Gastrocnemius medialis (tissue), 4 donors: ENCODE measurements around the gene RASSF4. TPM values are rescaled to one million over a fixed set of nuclear protein-coding genes. Genes with fewer than 3 reads are reported as not detected.

ENCODE experiments used
- ATAC-seq, 2 donors: fragments of 150-250 bp; one replicate each; pipeline ENCODE4 v1.9.1; 2016
- DNase-seq, 2 donors: peaks; one replicate each; pipeline ENCODE4 v3.0.0-alpha.2; 2019
- H3K27ac ChIP-seq, 4 donors: fragments of 200-600 bp; sonication (generic); 1 replicate in 1 of 4; 2 replicates in 3 of 4; pipeline ENCODE4 v1.5.1; 2016 to 2018; ENCODE audit warnings: mild to moderate bottlenecking in 2 of 4, moderate library complexity in 1 of 4
- H3K27me3 ChIP-seq, 3 donors: fragments of 200-600 bp; sonication (generic) in 2 of 3; 1 replicate in 1 of 3; 2 replicates in 2 of 3; pipeline versions ENCODE4 v1.5.1 to v1.6.0; 2016 to 2019; ENCODE audit warnings: mild to moderate bottlenecking in 1 of 3, moderate library complexity in 1 of 3
- H3K36me3 ChIP-seq, 2 donors: fragments of 200-600 bp; sonication (generic) in 1 of 2; one replicate each; pipeline ENCODE4 v1.5.1; 2017 to 2018
- H3K4me1 ChIP-seq, 2 donors: fragments of 200-600 bp; sonication (generic) in 1 of 2; one replicate each; pipeline ENCODE4 v1.5.1; 2016 to 2017; ENCODE audit warnings: mild to moderate bottlenecking in 2 of 2
- H3K4me3 ChIP-seq, 4 donors: fragments of 200-600 bp; sonication (generic) in 3 of 4; 1 replicate in 1 of 4; 2 replicates in 3 of 4; pipeline ENCODE4 v1.5.1; 2016 to 2019; ENCODE audit warnings: mild to moderate bottlenecking in 2 of 4
- H3K9me3 ChIP-seq, 3 donors: fragments of 200-600 bp; sonication (generic) in 2 of 3; 1 replicate in 1 of 3; 2 replicates in 2 of 3; pipeline ENCODE4 v1.5.1; 2016 to 2019
- CTCF ChIP-seq, 5 experiments: fragments of 450-650 bp in 3 of 5; fragments of 200-600 bp in 2 of 5; sonication (generic) in 2 of 5; IDR thresholded peaks in 4 of 5; conservative IDR thresholded peaks in 1 of 5; 1 replicate in 4 of 5; 2 replicates in 1 of 5; pipeline ENCODE4 v1.5.1; 2016 to 2019; ENCODE audit warnings: antibody characterized with exemption in 5 of 5, mild to moderate bottlenecking in 3 of 5, moderate library complexity in 3 of 5
- POLR2A ChIP-seq, 2 donors: fragments of 450-650 bp; IDR thresholded peaks; one replicate each; pipeline ENCODE4 v1.6.1; 2017; ENCODE audit warnings: antibody characterized with exemption in 2 of 2, mild to moderate bottlenecking in 2 of 2, moderate library complexity in 2 of 2
- in situ Hi-C, 4 donors: fragments of 200-750 bp; cut with MboI; loops; one replicate each; pipeline versions ENCODE4 v1.15.0 to v1.8.0; 2017; ENCODE audit warnings: low sequenced_read_pairs in 4 of 4
- intact Hi-C: fragments of 100-400 bp; cut with DNase I; formaldehyde crosslinking; loops from one replicate; pipeline ENCODE4 v1.15.1; 2023; ENCODE audit warnings: low total_unique reads
- total RNA-seq, 4 donors: library from RNA; depleted of rRNA; stranded (reverse); fragments of >200 nt; gene quantifications; one replicate each; pipeline versions ENCODE4 v1.1.0 to v1.2.3, GENCODE V29; 2016

Gene RASSF4
- total RNA-seq, 4 donors from 2014 or later, result 9.4 to 39.7 (median 24.0) TPM

GRCh38 chr10:44923611-44924010 lies 36.0 kb upstream of the RASSF4 start:
- no peaks in the 10 kb centered on the region for H3K27me3 ChIP-seq
- intact Hi-C loops, result no loop called here
- TF ChIP-seq POLR2A (IDR thresholded peaks at IDR 0.05), result no peak
- no peak for TF ChIP-seq CTCF (IDR thresholded peaks at IDR 0.05 in 4 of 5, conservative IDR thresholded peaks at IDR 0.05 in 1 of 5)
- ATAC-seq (no peak), DNase-seq (no peak)
- no peak overlapping the region for H3K27ac ChIP-seq
- no peaks in the 10 kb centered on the region for H3K36me3 ChIP-seq
- no peaks in the 10 kb centered on the region for H3K9me3 ChIP-seq
- no peaks in the 10 kb centered on the region for H3K4me1 ChIP-seq
- in situ Hi-C loops, result no loop called here
- no peak overlapping the region for H3K4me3 ChIP-seq

GRCh38 chr10:44924261-44925040 lies 35.2 kb upstream of the RASSF4 start:
- H3K4me1 ChIP-seq, result no peaks in the 10 kb centered on the region
- H3K27ac ChIP-seq, result no peak overlapping the region
- H3K9me3 ChIP-seq, result no peaks in the 10 kb centered on the region
- no peak for TF ChIP-seq POLR2A (IDR thresholded peaks at IDR 0.05)
- TF ChIP-seq CTCF (IDR thresholded peaks at IDR 0.05 in 4 of 5, conservative IDR thresholded peaks at IDR 0.05 in 1 of 5), result no peak
- no peak for DNase-seq
- no peaks in the 10 kb centered on the region for H3K27me3 ChIP-seq
- no peak overlapping the region for H3K4me3 ChIP-seq
- no peaks in the 10 kb centered on the region for H3K36me3 ChIP-seq
- in situ Hi-C loops, result no loop called here
- intact Hi-C loops, result no loop called here
- no peak for ATAC-seq

- no peak for DNase-seq
- no peaks in the 10 kb centered on the region for H3K36me3 ChIP-seq
- intact Hi-C loops, result no loop called here
- H3K27me3 ChIP-seq, result no peaks in the 10 kb centered on the region
- no peaks in the 10 kb centered on the region for H3K9me3 ChIP-seq
- no peaks in the 10 kb centered on the region for H3K4me1 ChIP-seq
- H3K4me3 ChIP-seq, result no peak overlapping the region
- no peak for ATAC-seq
- TF ChIP-seq POLR2A (IDR thresholded peaks at IDR 0.05) (no peak), CTCF (IDR thresholded peaks at IDR 0.05 in 4 of 5, conservative IDR thresholded peaks at IDR 0.05 in 1 of 5) (no peak)
- H3K27ac ChIP-seq, result no peak overlapping the region
- in situ Hi-C loops, result no loop called here
Observed at GRCh38 chr10:44925224-44925623, 34.4 kb upstream of the RASSF4 start.

DNA sequence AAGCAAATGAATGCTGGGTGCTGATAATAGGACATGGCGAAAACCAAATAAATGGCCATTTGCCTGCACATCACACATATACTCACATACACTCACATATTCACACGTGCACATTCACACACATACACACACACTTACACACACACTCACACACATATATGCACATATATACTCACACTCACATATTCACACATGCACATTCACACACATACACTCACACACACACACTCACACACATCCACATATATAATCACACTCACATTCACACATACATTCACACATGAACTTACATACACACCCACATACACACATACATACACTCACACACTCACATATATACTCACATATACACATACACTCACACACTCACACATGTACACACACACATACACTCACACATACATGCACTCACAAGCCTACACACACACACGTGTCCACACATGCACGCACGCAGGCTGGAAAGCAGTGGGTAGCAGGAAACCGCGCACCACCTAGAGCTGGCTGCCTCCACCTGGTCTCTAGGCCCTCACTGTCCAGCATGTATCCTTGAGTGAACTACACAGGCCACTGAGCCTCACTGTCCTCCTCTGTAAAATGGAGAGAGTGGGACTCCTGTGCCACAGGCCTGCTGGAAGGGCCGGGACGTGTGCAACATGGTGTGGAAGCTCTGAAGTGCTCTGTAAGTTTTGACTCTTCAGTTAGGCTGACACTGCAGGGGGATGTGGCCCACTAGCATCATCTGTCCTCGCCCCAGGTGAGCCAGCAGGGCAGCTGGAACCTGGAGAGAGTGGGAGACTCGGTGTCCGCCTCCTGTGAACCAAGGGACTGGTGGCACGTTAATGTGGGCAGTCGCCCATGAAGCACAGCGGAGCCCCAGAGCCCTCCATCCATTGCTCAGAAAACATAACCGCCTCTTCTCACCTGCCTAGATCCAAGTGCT lies 33.5 kb upstream of the RASSF4 start:
- DNase-seq (no peak), ATAC-seq (no peak)
- in situ Hi-C loops (no loop called here), intact Hi-C loops (no loop called here)
- TF ChIP-seq CTCF (IDR thresholded peaks at IDR 0.05 in 4 of 5, conservative IDR thresholded peaks at IDR 0.05 in 1 of 5), result no peak
- no peak for TF ChIP-seq POLR2A (IDR thresholded peaks at IDR 0.05)
- H3K27ac ChIP-seq, result no peak overlapping the region
- no peaks in the 10 kb centered on the region for H3K4me1 ChIP-seq
- H3K4me3 ChIP-seq, result no peak overlapping the region
- no peaks in the 10 kb centered on the region for H3K9me3 ChIP-seq
- H3K36me3 ChIP-seq, result no peaks in the 10 kb centered on the region
- H3K27me3 ChIP-seq, result no peaks in the 10 kb centered on the region
